SJCRH30 (cell line): ENCODE data around the gene SMIM22. TPM values are rescaled to one million over a fixed set of nuclear protein-coding genes. Genes with fewer than 3 reads are reported as not detected.

Experiments
- DNase-seq, 2 experiments: peaks; one replicate each; pipeline ENCODE4 v3.0.0-alpha.2; 2015 to 2020
- H3K27ac ChIP-seq: fragments of 250-450 bp; sonication (Bioruptor Pico); 2 replicates; pipeline ENCODE4 v1.5.1; 2020; ENCODE audit warnings: mild to moderate bottlenecking, moderate library complexity
- H3K27me3 ChIP-seq: fragments of 250-450 bp; sonication (Bioruptor Pico); 2 replicates; pipeline ENCODE4 v1.5.1; 2020; ENCODE audit warnings: mild to moderate bottlenecking, moderate library complexity
- H3K36me3 ChIP-seq: fragments of 250-450 bp; sonication (Bioruptor Pico); 2 replicates; pipeline ENCODE4 v1.5.1; 2020; ENCODE audit warnings: mild to moderate bottlenecking, moderate library complexity
- H3K4me1 ChIP-seq: fragments of 250-450 bp; sonication (Bioruptor Pico); 2 replicates; pipeline ENCODE4 v1.5.1; 2020; ENCODE audit warnings: mild to moderate bottlenecking, moderate library complexity
- H3K4me3 ChIP-seq: fragments of 250-450 bp; sonication (Bioruptor Pico); 2 replicates; pipeline ENCODE4 v1.5.1; 2020; ENCODE audit warnings: mild to moderate bottlenecking, moderate library complexity
- H3K9me3 ChIP-seq: fragments of 250-450 bp; sonication (Bioruptor Pico); replicated peaks from 2 replicates; pipeline ENCODE4 v1.5.1; 2020; ENCODE audit warnings: mild to moderate bottlenecking, moderate library complexity
- total RNA-seq: library from RNA; depleted of rRNA; stranded (reverse); fragments of >200 nt; shearing (Covaris generic); gene quantifications from 2 replicates; pipeline ENCODE4 v1.2.3, GENCODE V29; 2014

The SMIM22 gene
- total RNA-seq, 1 experiment from 2014 or later = not detected

- Histone ChIP-seq H3K4me3 (no peak overlapping the region), H3K27me3 (no peaks in the 10 kb centered on the region), H3K27ac (no peak overlapping the region), H3K4me1 (peaks cover 12% of the 10 kb centered on the region), H3K36me3 (no peaks in the 10 kb centered on the region), H3K9me3 (no peaks in the 10 kb centered on the region)
- DNase-seq = no peak
These were observed 2.7 kb downstream of the SMIM22 start for GRCh38 chr16:4797805-4798252.

GRCh38 chr16:4798456-4798855, 3.3 kb downstream of the SMIM22 start:
- Histone ChIP-seq H3K4me1 (peaks cover 16% of the 10 kb centered on the region), H3K9me3 (no peaks in the 10 kb centered on the region), H3K27me3 (no peaks in the 10 kb centered on the region), H3K27ac (no peak overlapping the region), H3K4me3 (no peak overlapping the region), H3K36me3 (no peaks in the 10 kb centered on the region)
- DNase-seq = no peak

GRCh38 chr16:4799171-4799855, 4.1 kb downstream of the SMIM22 start:
- peaks cover 16% of the 10 kb centered on the region for H3K4me1 ChIP-seq
- no peaks in the 10 kb centered on the region for H3K27me3 ChIP-seq
- no peaks in the 10 kb centered on the region for H3K9me3 ChIP-seq
- peak overlapping the region; percentile 54 for H3K27ac ChIP-seq
- DNase-seq = no peak
- H3K4me3 ChIP-seq = no peak overlapping the region
- H3K36me3 ChIP-seq = no peaks in the 10 kb centered on the region

GRCh38 chr16:4800290-4801041, 5.3 kb downstream of the SMIM22 start:
- Histone ChIP-seq H3K4me3 (peak overlapping the region; percentile 93), H3K27ac (peak overlapping the region; percentile 54), H3K27me3 (no peaks in the 10 kb centered on the region), H3K9me3 (no peaks in the 10 kb centered on the region), H3K36me3 (peaks cover 7% of the 10 kb centered on the region; the same call in 1 of the 2 replicates), H3K4me1 (peaks cover 16% of the 10 kb centered on the region)
- DNase-seq = peak; percentile 92 to 94

- Histone ChIP-seq H3K9me3 (no peaks in the 10 kb centered on the region), H3K27me3 (no peaks in the 10 kb centered on the region), H3K36me3 (peaks cover 7% of the 10 kb centered on the region; the same call in 1 of the 2 replicates), H3K27ac (peak overlapping the region; percentile 54; the same call in 1 of the 2 replicates), H3K4me3 (peak overlapping the region; percentile 93), H3K4me1 (peaks cover 16% of the 10 kb centered on the region)
- no peak for DNase-seq
These were observed 6.1 kb downstream of the SMIM22 start for GRCh38 chr16:4801051-4801961.

- peak within 1 kb of the TSS; percentile 71 for H3K27ac ChIP-seq
- no peaks in the 10 kb centered on the region for H3K27me3 ChIP-seq
- H3K4me3 ChIP-seq = peak within 1 kb of the TSS; percentile 93
- H3K4me1 ChIP-seq = peaks cover 16% of the 10 kb centered on the region
- peaks cover 7% of the 10 kb centered on the region; the same call in 1 of the 2 replicates for H3K36me3 ChIP-seq
- DNase-seq = peak; percentile 57 to 59
- no peaks in the 10 kb centered on the region for H3K9me3 ChIP-seq
These were observed 6.9 kb downstream of the SMIM22 start, which contains the start of gene ROGDI for GRCh38 chr16:4801962-4802658. ROGDI (minus strand) TSS chr16:4802633; CDS start chr16:4802571, 62 bp downstream.

GRCh38 chr16:4802659-4803287, 7.6 kb downstream of the SMIM22 start:
- Histone ChIP-seq H3K36me3 (peaks cover 10% of the 10 kb centered on the region; the same call in 1 of the 2 replicates), H3K9me3 (no peaks in the 10 kb centered on the region), H3K27me3 (no peaks in the 10 kb centered on the region), H3K4me1 (peaks cover 16% of the 10 kb centered on the region), H3K27ac (peak overlapping the region; percentile 71), H3K4me3 (peak overlapping the region; percentile 93)
- peak; percentile 91 to 93 for DNase-seq

- Histone ChIP-seq H3K36me3 (peaks cover 15% of the 10 kb centered on the region; the same call in 1 of the 2 replicates), H3K27ac (peak overlapping the region; percentile 71; the same call in 1 of the 2 replicates), H3K27me3 (no peaks in the 10 kb centered on the region), H3K4me3 (peak overlapping the region; percentile 93), H3K9me3 (no peaks in the 10 kb centered on the region), H3K4me1 (peaks cover 16% of the 10 kb centered on the region)
- no peak for DNase-seq
These were observed 8.3 kb downstream of the SMIM22 start for GRCh38 chr16:4803401-4803844.

GRCh38 chr16:4803898-4804762, 9.0 kb downstream of the SMIM22 start:
- no peaks in the 10 kb centered on the region for H3K9me3 ChIP-seq
- H3K36me3 ChIP-seq = peaks cover 17% of the 10 kb centered on the region; the same call in 1 of the 2 replicates
- no peak overlapping the region for H3K4me3 ChIP-seq
- peaks cover 16% of the 10 kb centered on the region for H3K4me1 ChIP-seq
- no peak overlapping the region for H3K27ac ChIP-seq
- DNase-seq = no peak
- no peaks in the 10 kb centered on the region for H3K27me3 ChIP-seq

- Histone ChIP-seq H3K4me3 (no peak overlapping the region), H3K4me1 (peaks cover 11% of the 10 kb centered on the region), H3K9me3 (no peaks in the 10 kb centered on the region), H3K27ac (no peak overlapping the region), H3K36me3 (peaks cover 22% of the 10 kb centered on the region), H3K27me3 (no peaks in the 10 kb centered on the region)
- no peak for DNase-seq
These were observed 10.1 kb downstream of the SMIM22 start for GRCh38 chr16:4805231-4805630.

- Histone ChIP-seq H3K4me3 (no peak overlapping the region), H3K27ac (no peak overlapping the region), H3K36me3 (peaks cover 25% of the 10 kb centered on the region), H3K27me3 (no peaks in the 10 kb centered on the region), H3K9me3 (no peaks in the 10 kb centered on the region), H3K4me1 (peaks cover 4% of the 10 kb centered on the region)
- DNase-seq = no peak
These were observed 11.1 kb downstream of the SMIM22 start for GRCh38 chr16:4806280-4806679.

GRCh38 chr16:4811242-4811641, 16.1 kb downstream of the SMIM22 start:
- H3K4me3 ChIP-seq = no peak overlapping the region

GRCh38 chr16:4811773-4812172, 16.6 kb downstream of the SMIM22 start:
- DNase-seq = no peak
- Histone ChIP-seq H3K9me3 (no peaks in the 10 kb centered on the region), H3K27ac (no peak overlapping the region), H3K27me3 (no peaks in the 10 kb centered on the region), H3K4me1 (no peaks in the 10 kb centered on the region), H3K36me3 (peaks cover 36% of the 10 kb centered on the region), H3K4me3 (no peak overlapping the region)

More at GRCh38 chr16:4811242-4811641, 16.1 kb downstream of the SMIM22 start:
- Histone ChIP-seq H3K36me3 (peaks cover 33% of the 10 kb centered on the region), H3K9me3 (no peaks in the 10 kb centered on the region), H3K4me1 (no peaks in the 10 kb centered on the region), H3K27me3 (no peaks in the 10 kb centered on the region), H3K27ac (no peak overlapping the region)
- no peak for DNase-seq
